GM21528 (cell line): ENCODE data around the gene HSPA1L.
"Not testable (repeated sequence)": the region's sequence is repeated elsewhere in the genome, so short reads cannot be mapped to it uniquely, and the experiment has no call there.

Experiments used
- ATAC-seq: cut with Tn5 transposase; IDR thresholded peaks from one replicate; pipeline ENCODE4 v1.9.1; 2021; ENCODE audit warnings: mild to moderate bottlenecking, moderate library complexity; ENCODE audit not compliant: unreplicated experiment, low FRiP score

HSPA1L gene

GRCh38 chr6:31817133-31817928 lies 2.2 kb upstream of the HSPA1L start:
- not testable (repeated sequence) for ATAC-seq

GRCh38 chr6:31814677-31815024 lies 432 bp downstream of the HSPA1L start:
- no peak for ATAC-seq

- no peak for ATAC-seq
Measured at GRCh38 chr6:31813465-31813849, 1.6 kb downstream of the HSPA1L start.

- no peak for ATAC-seq
Measured at GRCh38 chr6:31811645-31812044, 3.4 kb downstream of the HSPA1L start.

GRCh38 chr6:31808599-31808998 lies 6.5 kb downstream of the HSPA1L start:
- not testable (repeated sequence) for ATAC-seq

- peak; percentile 80 for ATAC-seq
Measured at GRCh38 chr6:31806470-31807272, 8.4 kb downstream of the HSPA1L start, which contains the start of gene LSM2. Gene LSM2 (minus strand): TSS chr6:31806966. CDS start chr6:31806757, 209 bp downstream.

GRCh38 chr6:31805939-31806469 lies 9.1 kb downstream of the HSPA1L start:
- ATAC-seq, result no peak

GRCh38 chr6:31801031-31801927 lies 13.8 kb downstream of the HSPA1L start:
- not testable (repeated sequence) for ATAC-seq

- ATAC-seq, result no peak
Measured at GRCh38 chr6:31799781-31800180, 15.3 kb downstream of the HSPA1L start.

- ATAC-seq, result no peak
Measured at GRCh38 chr6:31797588-31797987, 17.5 kb downstream of the HSPA1L start.

- ATAC-seq, result no peak
Measured at GRCh38 chr6:31796993-31797385, 18.1 kb downstream of the HSPA1L start.

GRCh38 chr6:31795616-31796298 lies 19.3 kb downstream of the HSPA1L start, which contains the start of gene VARS1:
Gene VARS1 (minus strand): TSS chr6:31795752. CDS start chr6:31795217, 535 bp downstream.
- peak; percentile 67 for ATAC-seq

GRCh38 chr6:31794866-31795615 lies 20.0 kb downstream of the HSPA1L start:
- peak; percentile 6 for ATAC-seq

GRCh38 chr6:31794294-31794865 lies 20.7 kb downstream of the HSPA1L start:
- no peak for ATAC-seq

- not testable (repeated sequence) for ATAC-seq
Measured at GRCh38 chr6:31793927-31794245, 21.2 kb downstream of the HSPA1L start.

GRCh38 chr6:31792761-31793171 lies 22.3 kb downstream of the HSPA1L start:
- ATAC-seq, result no peak

- ATAC-seq, result no peak
Measured at GRCh38 chr6:31792090-31792374, 23.1 kb downstream of the HSPA1L start.

GRCh38 chr6:31791324-31792089 lies 23.6 kb downstream of the HSPA1L start:
- no peak for ATAC-seq
